IgD-negative memory B cell (primary cell): ENCODE data around the gene SLC35G2. TPM values are rescaled to one million over a fixed set of nuclear protein-coding genes. Genes with fewer than 3 reads are reported as not detected.
A peak's percentile ranks its signal among the peaks of the same experiment; 100 is the strongest.
"Not testable (repeated sequence)": the region's sequence is repeated elsewhere in the genome, so short reads cannot be mapped to it uniquely, and the experiment has no call there.

ENCODE experiments used
- H3K27ac Mint-ChIP-seq, 3 donors: one replicate each; pipeline ENCODE4 v1.8.0; 2020 to 2022; ENCODE audit warnings: mild to moderate bottlenecking in 3 of 3, mixed read lengths in 3 of 3, moderate library complexity in 1 of 3
- H3K27me3 Mint-ChIP-seq: one replicate; pipeline ENCODE4 v1.8.0; 2021; ENCODE audit warnings: mixed read lengths
- H3K36me3 Mint-ChIP-seq: one replicate; pipeline ENCODE4 v1.8.0; 2020; ENCODE audit warnings: mild to moderate bottlenecking, mixed read lengths
- H3K4me1 Mint-ChIP-seq, 3 donors: one replicate each; pipeline ENCODE4 v1.8.0; 2020 to 2022; ENCODE audit warnings: mixed read lengths in 3 of 3, mild to moderate bottlenecking in 1 of 3
- H3K4me3 Mint-ChIP-seq, 4 donors: one replicate each; pipeline ENCODE4 v1.8.0; 2020 to 2022; ENCODE audit warnings: mild to moderate bottlenecking in 4 of 4, mixed read lengths in 4 of 4, moderate library complexity in 3 of 4
- H3K9me3 Mint-ChIP-seq, 3 donors: one replicate each; pipeline ENCODE4 v1.8.0; 2020 to 2021; ENCODE audit warnings: mixed read lengths in 3 of 3, mild to moderate bottlenecking in 1 of 3
- polyA plus RNA-seq: library from polyadenylated mRNA; unstranded; fragments of 300-500 nt; fragmentation: Illumina TruSeq; gene quantifications from one replicate; pipeline ENCODE4 v1.2.3, GENCODE V29; 2021

Gene SLC35G2
- polyA plus RNA-seq, 1 donor from 2014 or later, result 0.31 TPM

DNA sequence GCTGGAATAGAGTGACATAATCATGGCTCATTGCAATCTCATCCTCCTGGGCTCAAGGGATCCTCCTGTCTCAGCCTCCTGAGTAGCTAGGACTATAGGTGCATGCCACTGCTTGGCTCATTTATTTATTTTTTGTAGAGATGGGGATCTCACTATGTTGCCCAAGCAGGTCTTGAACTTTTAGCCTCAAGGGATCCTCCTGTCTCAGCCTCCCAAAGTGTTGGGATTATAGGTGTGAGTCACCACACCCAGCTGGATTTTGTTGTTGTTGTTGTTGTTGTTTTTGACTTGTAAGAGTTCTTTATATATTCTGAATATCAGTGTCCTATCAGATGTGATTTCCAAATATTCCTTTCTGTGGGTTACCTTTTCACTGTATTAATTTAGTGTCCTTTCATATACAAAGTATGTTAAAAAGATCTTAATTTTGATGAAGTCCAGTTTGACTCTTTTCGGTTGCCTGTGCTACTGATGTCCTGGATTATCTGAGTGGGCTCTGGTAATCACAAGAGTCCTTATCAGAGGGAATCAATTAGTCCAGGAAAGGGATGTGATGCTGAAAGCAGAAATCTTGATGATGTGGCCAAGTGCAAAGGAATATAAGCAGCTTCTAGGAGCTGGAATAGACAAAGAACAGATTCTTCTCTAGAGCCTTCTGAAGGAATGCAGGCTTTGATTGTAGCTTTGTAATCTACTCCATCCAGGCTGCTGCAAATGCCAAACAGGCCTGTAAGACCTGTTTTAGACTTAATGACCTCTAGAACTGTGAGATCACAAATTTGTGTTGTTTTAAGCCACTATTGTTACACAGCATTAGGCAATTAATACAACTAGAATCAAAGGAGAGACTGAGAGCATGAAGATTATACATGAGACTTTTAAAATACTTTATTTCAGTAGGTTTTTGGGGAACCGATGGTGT is 73.3 kb downstream of the SLC35G2 start:
- peaks cover 31 to 50% (median 42%) of the 10 kb centered on the region in 3 donors for H3K4me1 Mint-ChIP-seq
- peak overlapping the region in 2 of 4 donors; percentile 50 to 65 for H3K4me3 Mint-ChIP-seq
- H3K27ac Mint-ChIP-seq, result no peak overlapping the region
- H3K27me3 Mint-ChIP-seq, result no peaks in the 10 kb centered on the region
- peaks cover 11% of the 10 kb centered on the region for H3K36me3 Mint-ChIP-seq
- peaks cover 0 to 5% (median 0%) of the 10 kb centered on the region in 3 donors for H3K9me3 Mint-ChIP-seq

DNA sequence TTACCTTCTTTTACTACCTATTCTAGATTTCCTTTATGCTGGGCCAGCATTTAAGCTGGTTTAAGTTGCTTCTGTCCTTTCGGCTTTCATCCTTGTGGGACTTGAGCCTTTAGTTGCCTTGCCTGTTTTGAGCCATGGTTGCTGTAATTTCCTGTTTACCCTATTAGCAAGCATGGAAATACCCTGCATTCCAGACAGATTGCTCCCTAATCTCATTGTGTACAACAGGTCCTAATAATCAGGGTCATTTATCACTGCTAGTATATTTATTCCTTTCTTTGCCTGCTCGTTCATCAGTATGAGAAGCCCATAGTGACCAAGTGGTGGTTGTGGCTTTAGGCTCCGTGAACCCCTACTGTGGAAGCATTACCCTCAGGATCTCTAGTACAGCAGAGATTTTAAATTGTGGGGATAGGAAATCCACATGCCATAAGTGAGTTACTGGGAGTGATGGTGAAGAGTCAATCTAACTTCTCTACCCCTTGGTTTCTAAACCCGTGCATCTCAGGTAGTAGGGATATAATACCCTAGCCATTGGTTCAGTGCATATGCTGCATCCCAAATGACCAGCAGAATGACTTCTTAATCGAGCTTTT is 75.0 kb downstream of the SLC35G2 start:
- H3K27me3 Mint-ChIP-seq, result no peaks in the 10 kb centered on the region
- H3K4me3 Mint-ChIP-seq, result peak overlapping the region in 1 of 4 donors; percentile 47
- H3K9me3 Mint-ChIP-seq, result peaks cover 0 to 5% (median 0%) of the 10 kb centered on the region in 3 donors
- no peak overlapping the region for H3K27ac Mint-ChIP-seq
- H3K36me3 Mint-ChIP-seq, result peaks cover 9% of the 10 kb centered on the region
- peaks cover 39 to 50% (median 44%) of the 10 kb centered on the region in 3 donors for H3K4me1 Mint-ChIP-seq

GRCh38 chr3:136897171-136897570 is 78.2 kb downstream of the SLC35G2 start:
- peaks cover 60 to 73% (median 61%) of the 10 kb centered on the region in 3 donors for H3K4me1 Mint-ChIP-seq
- peak overlapping the region in 2 of 3 donors; percentile 48 to 73 for H3K27ac Mint-ChIP-seq
- not testable (repeated sequence) for H3K27me3 Mint-ChIP-seq, H3K9me3 Mint-ChIP-seq
- H3K4me3 Mint-ChIP-seq, result peak overlapping the region in 2 of 4 donors; percentile 4 to 59
- H3K36me3 Mint-ChIP-seq, result peaks cover 13% of the 10 kb centered on the region

DNA sequence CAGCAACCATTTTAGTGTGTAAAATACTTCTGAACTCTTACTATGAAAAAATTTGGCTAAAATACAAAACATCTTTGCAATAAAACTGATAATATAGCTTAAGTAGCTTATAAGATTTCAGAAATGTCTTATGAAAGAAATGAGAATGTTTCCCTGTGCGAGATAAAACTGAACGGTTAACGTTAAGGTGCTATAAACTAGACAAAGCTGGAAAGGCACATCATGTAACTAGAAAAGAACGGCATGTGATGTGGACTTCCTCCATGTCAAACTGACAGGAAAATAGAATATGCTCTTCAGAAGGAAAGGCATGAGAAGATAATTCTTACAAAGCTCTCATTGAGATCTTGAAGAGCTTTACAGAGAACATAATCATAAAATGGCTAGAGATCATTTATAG is 79.6 kb downstream of the SLC35G2 start:
- peaks cover 57 to 70% (median 59%) of the 10 kb centered on the region in 3 donors for H3K4me1 Mint-ChIP-seq
- peaks cover 0 to 3% (median 2%) of the 10 kb centered on the region in 3 donors for H3K9me3 Mint-ChIP-seq
- peaks cover 16% of the 10 kb centered on the region for H3K36me3 Mint-ChIP-seq
- H3K27me3 Mint-ChIP-seq, result no peaks in the 10 kb centered on the region
- H3K27ac Mint-ChIP-seq, result peak overlapping the region in 2 of 3 donors; percentile 29 to 79
- no peak overlapping the region for H3K4me3 Mint-ChIP-seq

DNA sequence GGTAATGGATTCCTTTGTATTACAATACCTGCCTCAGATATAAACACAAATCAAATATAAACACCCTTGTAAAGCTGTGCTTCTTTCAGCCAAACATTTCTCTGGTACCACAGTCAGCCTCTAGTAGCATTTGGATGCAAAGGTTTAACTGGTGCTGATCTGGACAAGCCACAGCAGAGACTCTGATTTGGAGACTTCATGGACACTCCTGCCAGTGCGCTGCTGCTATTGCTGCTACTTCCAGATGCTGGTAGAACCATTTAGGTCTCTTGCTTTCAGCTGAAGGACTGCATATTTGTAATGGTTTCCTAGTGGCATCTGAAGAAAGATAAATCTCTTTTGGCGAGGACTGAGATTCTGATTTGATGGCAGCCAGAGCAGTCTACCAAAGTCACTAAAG is 80.0 kb downstream of the SLC35G2 start:
- Mint-ChIP-seq H3K4me1 (peaks cover 53 to 66% (median 55%) of the 10 kb centered on the region in 3 donors), H3K4me3 (no peak overlapping the region), H3K27me3 (no peaks in the 10 kb centered on the region), H3K36me3 (peaks cover 16% of the 10 kb centered on the region), H3K27ac (peak overlapping the region in 1 of 3 donors; percentile 79), H3K9me3 (peaks cover 0 to 3% (median 2%) of the 10 kb centered on the region in 3 donors)

GRCh38 chr3:136899622-136900158 is 80.8 kb downstream of the SLC35G2 start:
- no peak overlapping the region for H3K4me3 Mint-ChIP-seq

DNA sequence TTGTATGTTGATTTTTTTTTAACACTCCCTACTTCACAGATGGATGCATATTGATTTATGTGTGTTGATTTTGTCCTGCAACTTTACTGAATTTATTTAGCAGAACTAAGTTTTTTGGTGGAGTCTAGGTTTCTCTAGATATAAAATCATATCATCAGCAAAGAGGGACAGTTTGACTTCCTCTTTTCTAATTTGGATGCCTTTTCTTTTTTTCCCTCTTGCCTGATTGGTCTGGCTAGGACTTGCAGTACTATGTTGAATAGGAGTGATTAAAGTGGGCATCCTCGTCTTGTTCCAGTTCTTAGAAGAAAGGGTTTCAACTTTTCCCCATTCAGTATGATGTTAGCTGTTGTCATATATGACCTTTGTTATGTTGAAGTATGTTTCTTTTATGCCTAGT is 81.8 kb downstream of the SLC35G2 start:
- Mint-ChIP-seq H3K36me3 (peaks cover 18% of the 10 kb centered on the region), H3K4me1 (peaks cover 48 to 61% (median 53%) of the 10 kb centered on the region in 3 donors), H3K27ac (peak overlapping the region; percentile 14 to 70 (median 61)), H3K4me3 (peak overlapping the region in 2 of 4 donors; percentile 18 to 76)
- not testable (repeated sequence) for H3K27me3 Mint-ChIP-seq, H3K9me3 Mint-ChIP-seq

More at GRCh38 chr3:136899622-136900158, 80.8 kb downstream of the SLC35G2 start:
- peak overlapping the region; percentile 61 to 79 (median 70) for H3K27ac Mint-ChIP-seq
- peaks cover 2 to 4% (median 3%) of the 10 kb centered on the region in 3 donors for H3K9me3 Mint-ChIP-seq
- peaks cover 18% of the 10 kb centered on the region for H3K36me3 Mint-ChIP-seq
- peaks cover 47 to 61% (median 53%) of the 10 kb centered on the region in 3 donors for H3K4me1 Mint-ChIP-seq
- no peaks in the 10 kb centered on the region for H3K27me3 Mint-ChIP-seq

- peaks cover 2 to 8% (median 3%) of the 10 kb centered on the region in 3 donors for H3K9me3 Mint-ChIP-seq
- peaks cover 49 to 57% (median 53%) of the 10 kb centered on the region in 3 donors for H3K4me1 Mint-ChIP-seq
- peaks cover 19% of the 10 kb centered on the region for H3K36me3 Mint-ChIP-seq
- H3K27ac Mint-ChIP-seq, result peak overlapping the region in 1 of 3 donors; percentile 33
- H3K4me3 Mint-ChIP-seq, result peak overlapping the region in 1 of 4 donors; percentile 19
- no peaks in the 10 kb centered on the region for H3K27me3 Mint-ChIP-seq
Observed at GRCh38 chr3:136901391-136901790, 82.5 kb downstream of the SLC35G2 start.

DNA sequence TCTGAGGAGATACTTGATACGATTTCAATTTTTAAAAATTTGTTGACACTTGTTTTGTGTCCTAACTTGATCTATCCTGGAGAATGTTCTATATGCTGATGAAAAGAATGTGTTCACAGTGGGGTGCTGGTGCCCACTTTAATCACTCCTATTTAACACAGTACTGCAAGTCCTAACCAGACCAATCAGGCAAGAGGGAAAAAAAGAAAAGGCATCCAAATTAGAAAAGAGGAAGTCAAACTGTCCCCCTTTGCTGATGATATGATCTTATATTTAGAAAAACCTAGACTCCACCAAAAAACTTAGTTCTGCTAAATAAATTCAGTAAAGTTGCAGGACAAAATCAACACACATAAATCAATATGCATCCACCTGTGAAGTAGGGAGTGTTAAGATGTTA is 83.6 kb downstream of the SLC35G2 start:
- not testable (repeated sequence) for H3K27me3 Mint-ChIP-seq, H3K9me3 Mint-ChIP-seq
- Mint-ChIP-seq H3K4me1 (peaks cover 46 to 55% (median 52%) of the 10 kb centered on the region in 3 donors), H3K4me3 (peak overlapping the region in 2 of 4 donors; percentile 2 to 75), H3K27ac (peak overlapping the region in 1 of 3 donors; percentile 28), H3K36me3 (peaks cover 19% of the 10 kb centered on the region)

GRCh38 chr3:136903899-136904298 is 85.0 kb downstream of the SLC35G2 start:
- Mint-ChIP-seq H3K27ac (no peak overlapping the region), H3K9me3 (peaks cover 2 to 9% (median 3%) of the 10 kb centered on the region in 3 donors), H3K27me3 (no peaks in the 10 kb centered on the region), H3K4me3 (no peak overlapping the region), H3K4me1 (peaks cover 47 to 61% (median 50%) of the 10 kb centered on the region in 3 donors), H3K36me3 (peaks cover 18% of the 10 kb centered on the region)

DNA sequence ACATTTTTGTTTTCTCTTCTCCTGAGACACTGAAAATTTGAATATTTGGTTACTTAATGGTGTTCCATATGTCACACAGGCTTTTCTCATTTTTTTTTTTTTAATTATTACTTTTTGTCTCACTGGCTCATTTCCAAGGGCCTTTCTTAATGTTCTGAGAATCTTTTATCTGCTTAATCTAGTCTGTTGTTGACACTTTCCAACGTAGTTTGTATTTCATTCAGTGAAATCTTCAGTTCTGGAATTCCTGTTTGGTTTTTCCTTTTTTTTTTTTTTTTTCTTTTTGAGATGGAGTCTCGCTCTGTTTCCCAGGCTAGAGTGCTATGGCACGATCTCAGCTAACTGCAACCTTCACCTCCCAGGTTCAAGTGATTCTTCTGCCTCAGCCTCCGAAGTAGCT is 85.8 kb downstream of the SLC35G2 start:
- Mint-ChIP-seq H3K9me3 (peaks cover 2 to 9% (median 3%) of the 10 kb centered on the region in 3 donors), H3K27ac (no peak overlapping the region), H3K36me3 (peaks cover 16% of the 10 kb centered on the region), H3K27me3 (no peaks in the 10 kb centered on the region), H3K4me1 (peaks cover 48 to 63% (median 52%) of the 10 kb centered on the region in 3 donors), H3K4me3 (no peak overlapping the region)

Other genes with a start within 250 kb of the SLC35G2 start
- gene STAG1, start 66.7 kb upstream of the SLC35G2 start, polyA plus RNA-seq, result 20.8 TPM
- gene NCK1, start 43.1 kb downstream of the SLC35G2 start, polyA plus RNA-seq, result 31.9 TPM
- gene IL20RB, start 138.9 kb downstream of the SLC35G2 start, polyA plus RNA-seq, result not detected